ENCODE data around the gene DLG1.

DNA sequence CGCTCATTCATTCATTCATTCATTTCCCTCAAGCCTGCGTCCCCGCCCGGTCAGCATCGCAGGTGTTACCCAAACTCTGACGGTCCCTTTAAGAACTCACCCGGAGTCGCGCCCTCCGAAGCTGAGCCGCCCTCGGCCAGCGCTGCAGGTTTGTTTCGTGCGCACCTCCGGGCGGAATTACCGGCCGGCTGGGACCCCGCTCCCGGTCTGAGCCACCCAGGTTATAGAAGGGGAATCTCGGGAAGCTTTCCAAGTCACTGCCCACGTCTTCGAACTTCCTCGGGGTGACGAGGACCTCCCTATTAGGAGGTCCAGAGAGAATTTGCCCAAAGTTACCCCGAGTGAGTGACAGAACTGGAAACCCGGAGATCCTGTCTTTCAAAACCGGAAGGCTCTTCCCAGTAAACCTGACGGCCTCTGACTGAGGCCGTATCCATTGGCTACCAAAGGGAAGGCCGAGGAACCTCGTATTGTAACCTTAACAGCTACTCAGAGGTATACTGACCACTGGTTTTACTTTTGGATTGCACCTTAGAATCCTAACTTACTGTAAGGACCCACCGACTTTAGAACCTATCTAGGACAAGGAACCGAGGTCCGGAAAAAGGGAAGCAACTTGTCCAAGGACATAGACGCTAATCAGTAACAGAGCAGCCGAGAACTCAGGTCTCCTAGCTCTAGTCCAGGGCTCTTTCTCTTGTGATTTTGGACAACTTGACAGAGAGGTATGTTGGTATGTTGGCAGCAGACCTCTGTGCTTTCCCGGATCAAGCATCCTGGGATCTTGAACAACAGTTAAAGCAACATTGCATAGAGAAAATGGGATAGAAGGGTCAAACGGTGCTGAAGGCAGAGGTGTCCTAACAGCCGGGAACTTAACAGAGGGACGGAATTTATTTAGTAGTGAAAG lies 788 bp upstream of the DLG1 start:
- TF ChIP-seq, protein P1, sequence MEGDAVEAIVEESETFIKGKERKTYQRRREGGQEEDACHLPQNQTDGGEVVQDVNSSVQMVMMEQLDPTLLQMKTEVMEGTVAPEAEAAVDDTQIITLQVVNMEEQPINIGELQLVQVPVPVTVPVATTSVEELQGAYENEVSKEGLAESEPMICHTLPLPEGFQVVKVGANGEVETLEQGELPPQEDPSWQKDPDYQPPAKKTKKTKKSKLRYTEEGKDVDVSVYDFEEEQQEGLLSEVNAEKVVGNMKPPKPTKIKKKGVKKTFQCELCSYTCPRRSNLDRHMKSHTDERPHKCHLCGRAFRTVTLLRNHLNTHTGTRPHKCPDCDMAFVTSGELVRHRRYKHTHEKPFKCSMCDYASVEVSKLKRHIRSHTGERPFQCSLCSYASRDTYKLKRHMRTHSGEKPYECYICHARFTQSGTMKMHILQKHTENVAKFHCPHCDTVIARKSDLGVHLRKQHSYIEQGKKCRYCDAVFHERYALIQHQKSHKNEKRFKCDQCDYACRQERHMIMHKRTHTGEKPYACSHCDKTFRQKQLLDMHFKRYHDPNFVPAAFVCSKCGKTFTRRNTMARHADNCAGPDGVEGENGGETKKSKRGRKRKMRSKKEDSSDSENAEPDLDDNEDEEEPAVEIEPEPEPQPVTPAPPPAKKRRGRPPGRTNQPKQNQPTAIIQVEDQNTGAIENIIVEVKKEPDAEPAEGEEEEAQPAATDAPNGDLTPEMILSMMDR (IDR thresholded peaks at IDR 0.05), result no peak
- peak; percentile 49 to 58 for TF ChIP-seq POLR2A (IDR thresholded peaks at IDR 0.05)
